GM18499 (cell line): ENCODE measurements around the gene TMEM253.

Experiments used
- ATAC-seq: cut with Tn5 transposase; IDR thresholded peaks from one replicate; pipeline ENCODE4 v1.9.1; 2021; ENCODE audit warnings: moderate number of reproducible peaks; ENCODE audit not compliant: insufficient read depth, unreplicated experiment

TMEM253 gene

GRCh38 chr14:21070610-21071224 is 30.1 kb upstream of the TMEM253 start:
- no peak for ATAC-seq

- peak; percentile 53 for ATAC-seq
Measured at GRCh38 chr14:21071225-21072030, 29.4 kb upstream of the TMEM253 start.

GRCh38 chr14:21072031-21072473 is 28.8 kb upstream of the TMEM253 start:
- ATAC-seq, result no peak

- no peak for ATAC-seq
Measured at GRCh38 chr14:21072781-21073339, 28.0 kb upstream of the TMEM253 start.

- no peak for ATAC-seq
Measured at GRCh38 chr14:21073921-21074320, 26.9 kb upstream of the TMEM253 start.

- ATAC-seq, result no peak
Measured at GRCh38 chr14:21074398-21075272, 26.2 kb upstream of the TMEM253 start.

GRCh38 chr14:21075719-21076437 is 25.0 kb upstream of the TMEM253 start:
- ATAC-seq, result no peak

- ATAC-seq, result no peak
Measured at GRCh38 chr14:21077672-21078071, 23.2 kb upstream of the TMEM253 start.

GRCh38 chr14:21078287-21078686 is 22.6 kb upstream of the TMEM253 start:
- ATAC-seq, result no peak

GRCh38 chr14:21078726-21079125 is 22.1 kb upstream of the TMEM253 start:
- ATAC-seq, result no peak

- ATAC-seq, result no peak
Measured at GRCh38 chr14:21081521-21082142, 19.2 kb upstream of the TMEM253 start.

- ATAC-seq, result no peak
Measured at GRCh38 chr14:21083565-21084325, 17.1 kb upstream of the TMEM253 start.

GRCh38 chr14:21084396-21084795 is 16.5 kb upstream of the TMEM253 start:
- ATAC-seq, result no peak

- ATAC-seq, result no peak
Measured at GRCh38 chr14:21084998-21085853, 15.6 kb upstream of the TMEM253 start.

- ATAC-seq, result no peak
Measured at GRCh38 chr14:21086908-21087293, 14.0 kb upstream of the TMEM253 start.

GRCh38 chr14:21087294-21088091 is 13.4 kb upstream of the TMEM253 start:
- peak; percentile 58 for ATAC-seq

- no peak for ATAC-seq
Measured at GRCh38 chr14:21088687-21089086, 12.2 kb upstream of the TMEM253 start.
